Osteoblast (primary cell): ENCODE data around the gene TBC1D2B. TPM values are rescaled to one million over a fixed set of nuclear protein-coding genes. Genes with fewer than 3 reads are reported as not detected.

Experiments used
- DNase-seq: peaks from one replicate; pipeline ENCODE4 v3.0.0; 2011; ENCODE audit warnings: low spot score, mixed read lengths; ENCODE audit not compliant: insufficient read length; ENCODE audit errors: missing footprints
- H2AFZ ChIP-seq: 2 replicates; pipeline ENCODE4 v1.6.0; 2011; ENCODE audit warnings: mild to moderate bottlenecking, low read length
- H3K27ac ChIP-seq: 2 replicates; pipeline ENCODE4 v1.5.1; 2011; ENCODE audit warnings: mild to moderate bottlenecking, low read depth, low read length, moderate library complexity
- H3K27me3 ChIP-seq: 2 replicates; pipeline ENCODE4 v1.6.0; 2012; ENCODE audit warnings: mild to moderate bottlenecking, control low read depth, inconsistent platforms, low read length, moderate library complexity; ENCODE audit not compliant: insufficient read depth
- H3K36me3 ChIP-seq: 2 replicates; pipeline ENCODE4 v1.5.1; 2011; ENCODE audit warnings: mild to moderate bottlenecking, low read length, control low read depth, moderate library complexity; ENCODE audit not compliant: insufficient read depth
- H3K4me1 ChIP-seq: 2 replicates; pipeline ENCODE4 v1.5.1; 2011; ENCODE audit warnings: mild to moderate bottlenecking, low read length, control low read depth, moderate library complexity; ENCODE audit not compliant: insufficient read depth
- H3K4me2 ChIP-seq: 2 replicates; pipeline ENCODE4 v1.6.0; 2011; ENCODE audit warnings: mild to moderate bottlenecking, low read length; ENCODE audit not compliant: insufficient read depth
- H3K4me3 ChIP-seq: fragments of 200-600 bp; sonication (generic); 3 replicates; pipeline ENCODE4 v1.5.1; 2012; ENCODE audit warnings: mild to moderate bottlenecking, low read length, inconsistent platforms; ENCODE audit not compliant: insufficient read depth
- H3K79me2 ChIP-seq: 2 replicates; pipeline ENCODE4 v1.6.0; 2012; ENCODE audit warnings: mild to moderate bottlenecking, low read length, control low read depth, inconsistent platforms; ENCODE audit not compliant: insufficient read depth
- H3K9me3 ChIP-seq: 2 replicates; pipeline ENCODE4 v1.5.1; 2011; ENCODE audit warnings: low read depth, low read length, control low read depth
- H4K20me1 ChIP-seq: 2 replicates; pipeline ENCODE4 v1.6.0; 2012; ENCODE audit warnings: mild to moderate bottlenecking, low read length, control low read depth; ENCODE audit not compliant: insufficient read depth
- CTCF ChIP-seq: IDR thresholded peaks from 2 replicates; pipeline ENCODE4 v1.5.1; 2011; ENCODE audit warnings: mild to moderate bottlenecking, low read depth, low read length, moderate library complexity; ENCODE audit errors: extremely low read depth
- total RNA-seq: library from RNA; depleted of rRNA; stranded (reverse); fragments of >200 nt; gene quantifications from 2 replicates; pipeline ENCODE4 v1.2.3, GENCODE V29; 2012

TBC1D2B gene
- total RNA-seq, 1 donor: 58.3 TPM

- TF ChIP-seq CTCF: no peak
Observed at GRCh38 chr15:78084449-78084750, 6.9 kb upstream of the TBC1D2B start.

GRCh38 chr15:78083687-78084448 is 6.4 kb upstream of the TBC1D2B start:
- Histone ChIP-seq H3K36me3 (no peaks in the 10 kb centered on the region), H4K20me1 (no peaks in the 10 kb centered on the region), H3K9me3 (no peaks in the 10 kb centered on the region), H3K79me2 (no peaks in the 10 kb centered on the region), H3K27ac (no peak overlapping the region), H3K4me3 (no peak overlapping the region), H2AFZ (no peak overlapping the region), H3K4me2 (no peak overlapping the region), H3K4me1 (peaks cover 4% of the 10 kb centered on the region), H3K27me3 (no peaks in the 10 kb centered on the region)
- peak; percentile 73 for DNase-seq
- TF ChIP-seq CTCF: no peak

More at GRCh38 chr15:78084449-78084750, 6.9 kb upstream of the TBC1D2B start:
- Histone ChIP-seq H2AFZ (no peak overlapping the region), H4K20me1 (no peaks in the 10 kb centered on the region), H3K79me2 (no peaks in the 10 kb centered on the region), H3K36me3 (no peaks in the 10 kb centered on the region), H3K4me1 (peaks cover 4% of the 10 kb centered on the region), H3K4me3 (no peak overlapping the region), H3K27ac (no peak overlapping the region), H3K27me3 (no peaks in the 10 kb centered on the region), H3K9me3 (no peaks in the 10 kb centered on the region), H3K4me2 (no peak overlapping the region)
- no peak for DNase-seq

- H3K4me1 ChIP-seq: peaks cover 4% of the 10 kb centered on the region
- no peak overlapping the region for H2AFZ ChIP-seq
- no peak for TF ChIP-seq CTCF
- no peak for DNase-seq
- H3K9me3 ChIP-seq: no peaks in the 10 kb centered on the region
- no peaks in the 10 kb centered on the region for H3K27me3 ChIP-seq
- H3K36me3 ChIP-seq: no peaks in the 10 kb centered on the region
- no peaks in the 10 kb centered on the region for H3K79me2 ChIP-seq
- H4K20me1 ChIP-seq: no peaks in the 10 kb centered on the region
- no peak overlapping the region for H3K4me3 ChIP-seq
- no peak overlapping the region for H3K4me2 ChIP-seq
- H3K27ac ChIP-seq: no peak overlapping the region
Observed at GRCh38 chr15:78083186-78083585, 5.7 kb upstream of the TBC1D2B start.

- H3K9me3 ChIP-seq: no peaks in the 10 kb centered on the region
- H3K4me1 ChIP-seq: peaks cover 4% of the 10 kb centered on the region
- H3K4me3 ChIP-seq: no peak overlapping the region
- no peaks in the 10 kb centered on the region for H3K79me2 ChIP-seq
- H2AFZ ChIP-seq: no peak overlapping the region
- TF ChIP-seq CTCF: no peak
- no peaks in the 10 kb centered on the region for H4K20me1 ChIP-seq
- H3K27me3 ChIP-seq: no peaks in the 10 kb centered on the region
- no peaks in the 10 kb centered on the region for H3K36me3 ChIP-seq
- no peak for DNase-seq
- no peak overlapping the region for H3K27ac ChIP-seq
- no peak overlapping the region for H3K4me2 ChIP-seq
Observed at GRCh38 chr15:78082743-78083110, 5.2 kb upstream of the TBC1D2B start.
